GM08714 (cell line): ENCODE measurements around the gene CDK9.
"Not testable (repeated sequence)": the region's sequence is repeated elsewhere in the genome, so short reads cannot be mapped to it uniquely, and the experiment has no call there.

Experiments
- H3K4me3 ChIP-seq: fragments of 200-500 bp; sonication (Bioruptor generic); 2 replicates; pipeline ENCODE4 v1.5.1; 2014; ENCODE audit warnings: mild to moderate bottlenecking, low read length, inconsistent platforms
- ZNF274 ChIP-seq: IDR thresholded peaks from 2 replicates; pipeline ENCODE4 v1.6.1; 2012; ENCODE audit warnings: mild to moderate bottlenecking, low read depth, low read length

CDK9 gene

GRCh38 chr9:127754099-127755060 is 31.5 kb upstream of the CDK9 start:
- TF ChIP-seq ZNF274 = no peak
- H3K4me3 ChIP-seq = no peak overlapping the region

- no peak overlapping the region for H3K4me3 ChIP-seq
- no peak for TF ChIP-seq ZNF274
Measured at GRCh38 chr9:127755061-127756060, 30.5 kb upstream of the CDK9 start.

- no peak for TF ChIP-seq ZNF274
- no peak overlapping the region for H3K4me3 ChIP-seq
Measured at GRCh38 chr9:127756233-127756632, 29.6 kb upstream of the CDK9 start.

GRCh38 chr9:127756776-127757175 is 29.1 kb upstream of the CDK9 start:
- not testable (repeated sequence) for H3K4me3 ChIP-seq

- no peak overlapping the region for H3K4me3 ChIP-seq
- no peak for TF ChIP-seq ZNF274
Measured at GRCh38 chr9:127758843-127759242, 27.0 kb upstream of the CDK9 start.

GRCh38 chr9:127761061-127761460 is 24.8 kb upstream of the CDK9 start:
- no peak for TF ChIP-seq ZNF274
- H3K4me3 ChIP-seq = no peak overlapping the region

- H3K4me3 ChIP-seq = no peak overlapping the region
- no peak for TF ChIP-seq ZNF274
Measured at GRCh38 chr9:127761491-127761956, 24.3 kb upstream of the CDK9 start.

- no peak for TF ChIP-seq ZNF274
- no peak overlapping the region for H3K4me3 ChIP-seq
Measured at GRCh38 chr9:127762111-127762676, 23.6 kb upstream of the CDK9 start.

- H3K4me3 ChIP-seq = no peak overlapping the region
- TF ChIP-seq ZNF274 = no peak
Measured at GRCh38 chr9:127763918-127764384, 21.9 kb upstream of the CDK9 start.

- H3K4me3 ChIP-seq = no peak overlapping the region
- TF ChIP-seq ZNF274 = no peak
Measured at GRCh38 chr9:127765418-127765817, 20.4 kb upstream of the CDK9 start.

- TF ChIP-seq ZNF274 = no peak
- no peak overlapping the region for H3K4me3 ChIP-seq
Measured at GRCh38 chr9:127767410-127767809, 18.4 kb upstream of the CDK9 start.

- no peak overlapping the region for H3K4me3 ChIP-seq
- TF ChIP-seq ZNF274 = no peak
Measured at GRCh38 chr9:127767909-127768331, 17.9 kb upstream of the CDK9 start.

GRCh38 chr9:127768698-127769097 is 17.1 kb upstream of the CDK9 start:
- no peak for TF ChIP-seq ZNF274
- H3K4me3 ChIP-seq = no peak overlapping the region

- no peak for TF ChIP-seq ZNF274
- H3K4me3 ChIP-seq = no peak overlapping the region
Measured at GRCh38 chr9:127769101-127769500, 16.7 kb upstream of the CDK9 start.
